H1 (cell line): Measurements from ENCODE around the gene CDK13. TPM values are rescaled to one million over a fixed set of nuclear protein-coding genes. Genes with fewer than 3 reads are reported as not detected.

Source experiments
- CTCF ChIA-PET: fragments of 300-600 bp; sonication (Branson Sonifier 250); formaldehyde crosslinking; loops from one replicate; lab custom pipeline; 2021; ENCODE audit not compliant: partially characterized antibody; lab: Charles Lee
- POLR2A ChIA-PET: fragments of 300-600 bp; sonication (Branson Sonifier 250); formaldehyde crosslinking; loops from one replicate; lab custom pipeline; 2021; ENCODE audit warnings: inconsistent platforms; ENCODE audit not compliant: partially characterized antibody; lab: Charles Lee
- DNase-seq, 2 experiments: peaks; one replicate each; pipeline versions ENCODE4 v3.0.0 to v3.0.0-alpha.2; 2010 to 2022; ENCODE audit warnings: low spot score in 2 of 2, low read depth in 1 of 2, mixed read lengths in 1 of 2
- FAIRE-seq: peaks from 2 replicates; lab custom pipeline; 2011; peaks lifted over from hg19 to GRCh38; lab: Jason Lieb, UNC
- H2AFZ ChIP-seq: 2 replicates; pipeline ENCODE4 v1.8.1; 2012; ENCODE audit warnings: low read length, inconsistent platforms
- H2AK5ac ChIP-seq: 2 replicates; pipeline ENCODE4 v1.6.1; 2013; ENCODE audit warnings: low read depth, low read length
- H2BK120ac ChIP-seq: replicated peaks from 2 replicates; pipeline ENCODE3; 2013; ENCODE audit warnings: low read depth, low read length, inconsistent platforms
- H2BK12ac ChIP-seq: 2 replicates; pipeline ENCODE4 v1.6.1; 2013; ENCODE audit warnings: low read depth, low read length
- H2BK15ac ChIP-seq: 2 replicates; pipeline ENCODE4 v1.6.1; 2013; ENCODE audit warnings: low read length
- H2BK20ac ChIP-seq: 2 replicates; pipeline ENCODE4 v1.6.1; 2013; ENCODE audit warnings: low read length
- H2BK5ac ChIP-seq: 2 replicates; pipeline ENCODE4 v1.6.1; 2013; ENCODE audit warnings: low read depth, low read length
- H3K14ac ChIP-seq: 2 replicates; pipeline ENCODE4 v1.6.1; 2013; ENCODE audit warnings: inconsistent platforms; ENCODE audit not compliant: insufficient read length
- H3K18ac ChIP-seq: 2 replicates; pipeline ENCODE4 v1.6.1; 2013; ENCODE audit warnings: low read length; ENCODE audit errors: extremely low read depth
- H3K23ac ChIP-seq: 2 replicates; pipeline ENCODE4 v1.6.1; 2013; ENCODE audit warnings: inconsistent platforms; ENCODE audit not compliant: insufficient read length
- H3K23me2 ChIP-seq: 2 replicates; pipeline ENCODE4 v1.6.1; 2013; ENCODE audit warnings: low read depth, low read length
- H3K27ac ChIP-seq: 2 replicates; pipeline ENCODE4 v1.6.1; 2011; ENCODE audit warnings: low read depth, low read length, inconsistent platforms
- H3K27me3 ChIP-seq, 4 experiments: replicated peaks in 1 of 4; 1 replicate in 1 of 4; 2 replicates in 3 of 4; pipeline versions ENCODE4 v1.6.1 to v1.8.1; 2011 to 2013; ENCODE audit warnings: low read length in 3 of 4, mild to moderate bottlenecking in 3 of 4, inconsistent platforms in 2 of 4, mixed read lengths in 2 of 4, moderate library complexity in 1 of 4; ENCODE audit not compliant: control insufficient read depth in 3 of 4, insufficient read depth in 3 of 4; ENCODE audit errors: extremely low read depth in 1 of 4
- H3K36me3 ChIP-seq, 4 experiments: 2 replicates each; pipeline versions ENCODE4 v1.6.1 to v1.8.1; 2011 to 2013; ENCODE audit warnings: mild to moderate bottlenecking in 4 of 4, low read length in 3 of 4, moderate library complexity in 2 of 4, control low read depth in 1 of 4, inconsistent platforms in 1 of 4; ENCODE audit not compliant: insufficient read depth in 4 of 4, control insufficient read depth in 2 of 4
- H3K4ac ChIP-seq: replicated peaks from 2 replicates; pipeline ENCODE3; 2013; ENCODE audit warnings: low read length, low read depth, mixed read lengths, inconsistent platforms; ENCODE audit not compliant: insufficient read length
- H3K4me1 ChIP-seq, 4 experiments: replicated peaks in 1 of 4; 1 replicate in 1 of 4; 2 replicates in 3 of 4; pipeline versions ENCODE4 v1.6.1 to v1.8.1; 2011 to 2013; ENCODE audit warnings: low read length in 3 of 4, inconsistent platforms in 2 of 4, mixed read lengths in 1 of 4; ENCODE audit not compliant: insufficient read depth in 4 of 4, control insufficient read depth in 3 of 4
- H3K4me2 ChIP-seq, 2 experiments: 2 replicates each; pipeline versions ENCODE4 v1.6.1 to v1.8.1; 2011 to 2013; ENCODE audit warnings: low read depth in 2 of 2, low read length in 2 of 2, control low read depth in 1 of 2, inconsistent platforms in 1 of 2, mild to moderate bottlenecking in 1 of 2; ENCODE audit not compliant: insufficient read depth in 1 of 2
- H3K4me3 ChIP-seq, 4 experiments: fragments of 200-600, 300-600 bp in 1 of 4; sonication (generic), shearing (Covaris generic), sonication (Bioruptor Twin) in 1 of 4; 2 replicates each; pipeline versions ENCODE4 v1.5.1 to v1.8.1; 2011 to 2016; ENCODE audit warnings: low read length in 4 of 4, low read depth in 3 of 4, control low read depth in 2 of 4, inconsistent platforms in 2 of 4, mild to moderate bottlenecking in 2 of 4, mixed read lengths in 1 of 4, moderate library complexity in 1 of 4; ENCODE audit not compliant: insufficient read depth in 2 of 4; ENCODE audit errors: extremely low read depth in 1 of 4
- H3K56ac ChIP-seq: replicated peaks from 2 replicates; pipeline ENCODE3; 2013; ENCODE audit warnings: low read depth, mild to moderate bottlenecking, mixed read lengths, low read length, inconsistent platforms; ENCODE audit not compliant: insufficient read length
- H3K79me1 ChIP-seq: 2 replicates; pipeline ENCODE4 v1.6.1; 2013; ENCODE audit warnings: low read depth, low read length, control low read depth
- H3K79me2 ChIP-seq, 2 experiments: 2 replicates each; pipeline versions ENCODE4 v1.6.1 to v1.8.1; 2012 to 2013; ENCODE audit warnings: low read length in 2 of 2, mild to moderate bottlenecking in 2 of 2, inconsistent platforms in 1 of 2; ENCODE audit not compliant: insufficient read depth in 2 of 2, control insufficient read depth in 1 of 2
- H3K9ac ChIP-seq, 4 experiments: replicated peaks in 1 of 4; 1 replicate in 1 of 4; 2 replicates in 3 of 4; pipeline versions ENCODE4 v1.6.1 to v1.8.1; 2011 to 2013; ENCODE audit warnings: low read depth in 3 of 4, low read length in 3 of 4, control low read depth in 2 of 4, mild to moderate bottlenecking in 2 of 4, moderate library complexity in 2 of 4, inconsistent platforms in 1 of 4; ENCODE audit errors: extremely low read depth in 1 of 4
- H3K9me3 ChIP-seq, 2 experiments: 2 replicates each; pipeline versions ENCODE4 v1.6.1 to v1.8.1; 2012 to 2013; ENCODE audit warnings: mild to moderate bottlenecking in 2 of 2, moderate library complexity in 2 of 2, control low read depth in 1 of 2, inconsistent platforms in 1 of 2, low read depth in 1 of 2, low read length in 1 of 2, mixed read lengths in 1 of 2; ENCODE audit not compliant: insufficient read depth in 2 of 2
- H4K20me1 ChIP-seq, 2 experiments: replicated peaks in 1 of 2; 2 replicates each; pipeline versions ENCODE3 to v1.8.1; 2011 to 2013; ENCODE audit warnings: inconsistent platforms in 2 of 2, low read length in 2 of 2, mild to moderate bottlenecking in 1 of 2; ENCODE audit not compliant: insufficient read depth in 2 of 2, control insufficient read depth in 1 of 2
- H4K5ac ChIP-seq: 2 replicates; pipeline ENCODE4 v1.6.1; 2013; ENCODE audit warnings: low read length, low read depth, mixed read lengths, inconsistent platforms; ENCODE audit not compliant: insufficient read length
- H4K8ac ChIP-seq: 2 replicates; pipeline ENCODE4 v1.8.0; 2013; ENCODE audit warnings: mild to moderate bottlenecking, moderate library complexity, low read length, inconsistent platforms; ENCODE audit not compliant: insufficient read depth; ENCODE audit errors: extremely low read depth
- H4K91ac ChIP-seq: replicated peaks from 2 replicates; pipeline ENCODE3; 2013; ENCODE audit warnings: low read length, mixed read lengths, inconsistent platforms; ENCODE audit not compliant: insufficient read length
- ASH2L ChIP-seq: fragments of 200-600, 300-600 bp; sonication (generic); IDR thresholded peaks from one replicate; pipeline ENCODE4 v1.7.1; 2017; ENCODE audit warnings: low read length
- CHD1 ChIP-seq: IDR thresholded peaks from 2 replicates; pipeline ENCODE4 v1.6.1; 2012; ENCODE audit warnings: low read depth, low read length, improper control_type of control experiment
- CREB1 ChIP-seq: IDR thresholded peaks from 2 replicates; pipeline ENCODE4 v1.6.1; 2012; ENCODE audit warnings: inconsistent platforms
- CTBP2 ChIP-seq: IDR thresholded peaks from 2 replicates; pipeline ENCODE4 v1.7.0; 2011; ENCODE audit warnings: borderline replicate concordance, mild to moderate bottlenecking, moderate library complexity, mixed read lengths, low read length; ENCODE audit not compliant: insufficient read depth, insufficient read length
- CTCF ChIP-seq, 3 experiments: IDR thresholded peaks; 1 replicate in 2 of 3; 2 replicates in 1 of 3; pipeline versions ENCODE4 v1.5.1 to v1.6.1; 2011; ENCODE audit warnings: low read length in 3 of 3, mild to moderate bottlenecking in 3 of 3, inconsistent platforms in 2 of 3, low read depth in 1 of 3, moderate library complexity in 1 of 3; ENCODE audit not compliant: insufficient read depth in 1 of 3; ENCODE audit errors: control extremely low read depth in 1 of 3
- NRF1 ChIP-seq: IDR thresholded peaks from 2 replicates; pipeline ENCODE4 v1.6.1; 2011; ENCODE audit warnings: mild to moderate bottlenecking, low read depth, low read length, improper control_type of control experiment
- SIX5 ChIP-seq: IDR thresholded peaks from 2 replicates; pipeline ENCODE4 v1.6.1; 2011; ENCODE audit warnings: mild to moderate bottlenecking, low read depth, low read length
- SP2 ChIP-seq: IDR thresholded peaks from 2 replicates; pipeline ENCODE4 v1.6.1; 2012; ENCODE audit warnings: mild to moderate bottlenecking, low read length, inconsistent platforms
- USF2 ChIP-seq: IDR thresholded peaks from 2 replicates; pipeline ENCODE4 v1.6.1; 2011; ENCODE audit warnings: low read length, improper control_type of control experiment
- YY1 ChIP-seq: IDR thresholded peaks from 2 replicates; pipeline ENCODE4 v1.6.1; 2011; ENCODE audit warnings: low read depth, mild to moderate bottlenecking, low read length
- ZNF274 ChIP-seq: IDR thresholded peaks from 2 replicates; pipeline ENCODE4 v1.7.0; 2012; ENCODE audit warnings: low read length, borderline replicate concordance; ENCODE audit errors: extremely low read depth
- WGBS, 2 experiments: shearing (Covaris generic) in 1 of 2; methylation state at CpG; one replicate each; pipeline versions ENCODE4 v1.1.6 to v1.1.7; 2013 to 2015; ENCODE audit warnings: low lambda C conversion rate in 2 of 2, mixed read lengths in 2 of 2, inconsistent platforms in 1 of 2, low coverage in 1 of 2, missing lambda C conversion rate in 1 of 2; ENCODE audit not compliant: insufficient replicate concordance in 2 of 2, insufficient coverage in 1 of 2, insufficient read length in 1 of 2; ENCODE audit errors: extremely low coverage in 1 of 2, missing lambda C conversion rate in 1 of 2; 5-methylcytosine and 5-hydroxymethylcytosine counted together
- polyA plus RNA-seq, 7 experiments: library from polyadenylated mRNA; depleted of rRNA in 3 of 7; stranded (reverse) in 5 of 7; unstranded in 2 of 7; fragments of >200 nt in 5 of 7; fragments of 200-250 nt in 2 of 7; gene quantifications; 1 replicate in 5 of 7; 2 replicates in 1 of 7; 4 replicates in 1 of 7; pipeline versions ENCODE4 v1.2.1 to v1.2.3, GENCODE V29; 2011 to 2013; ENCODE audit warnings: missing spikeins in 2 of 7, mixed read lengths in 2 of 7
- total RNA-seq: library from RNA; stranded (reverse); fragmentation: NEBNext Ultra II Directional; extraction: Animal tissue kit (Norgen Biotek cat#: 25700); gene quantifications from 2 replicates; pipeline ENCODE4 v1.2.1, GENCODE V29; 2021

CDK13 gene
- total and polyA plus RNA-seq, 2 of the 8 experiments (the other 6 are each of a cell fraction or from before 2014, with no cell fraction given): 22.6 to 49.5 TPM

GRCh38 chr7:39969431-39969830 lies 19.4 kb downstream of the CDK13 start:
- H2AFZ ChIP-seq: no peak overlapping the region
- no peak overlapping the region for H4K5ac ChIP-seq
- H3K4me1 ChIP-seq: peaks cover 0 to 2% (median 0%) of the 10 kb centered on the region in 4 experiments; a peak in 1 of 7 replicates
- H3K9ac ChIP-seq: no peak overlapping the region
- FAIRE-seq (no peak), DNase-seq (no peak)
- 53% methylated on average over 1 of the region's 1 CpG; no CpG with 5 or more reads in 1 of the 2 experiments for WGBS, 2 experiments
- no peaks in the 10 kb centered on the region for H3K9me3 ChIP-seq
- ChIA-PET CTCF (interaction anchor here (1.0 to 1.5 kb wide), 3 partner anchors 9 to 22 kb away, joined by 3 to 4 read pairs (median 4); no protein-coding TSS in a partner anchor), POLR2A (interaction anchor here (0.7 kb wide), 1 partner anchor 472 kb away, joined by 5 read pairs; no protein-coding TSS in a partner anchor)
- no peaks in the 10 kb centered on the region for H3K36me3 ChIP-seq
- H4K8ac ChIP-seq: no peak overlapping the region
- H3K4me3 ChIP-seq: no peak overlapping the region
- no peak overlapping the region for H2BK12ac ChIP-seq
- H2BK15ac ChIP-seq: no peak overlapping the region
- H3K27me3 ChIP-seq: no peaks in the 10 kb centered on the region
- H4K91ac ChIP-seq: no peak overlapping the region
- 0 out of 4 replicates have a peak overlapping the region, but pooled peaks of 1 of the 2 experiments have one; percentile 8 for H3K4me2 ChIP-seq
- no peaks in the 10 kb centered on the region; the same call in 1 of the 2 replicates for H3K79me1 ChIP-seq
- no peak overlapping the region for H3K27ac ChIP-seq
- H3K23me2 ChIP-seq: no peaks in the 10 kb centered on the region
- no peak overlapping the region for H2BK20ac ChIP-seq
- H2AK5ac ChIP-seq: no peak overlapping the region
- H4K20me1 ChIP-seq: no peaks in the 10 kb centered on the region
- H2BK120ac ChIP-seq: no peak overlapping the region
- peaks cover 13 to 87% of the 10 kb centered on the region in 2 experiments for H3K79me2 ChIP-seq
- no peak overlapping the region for H3K56ac ChIP-seq
- no peak overlapping the region for H3K14ac ChIP-seq
- H3K18ac ChIP-seq: no peak overlapping the region
- H3K23ac ChIP-seq: peak overlapping the region; percentile 15
- no peak overlapping the region for H2BK5ac ChIP-seq
- no peak overlapping the region for H3K4ac ChIP-seq
- no peak for TF ChIP-seq CTCF (IDR thresholded peaks at IDR 0.05; ENCODE audit: control extremely low read depth in 1 of 3, insufficient read depth in 1 of 3, low read depth in 1 of 3, low read length in 3 of 3)
- TF ChIP-seq USF2: no peak
- TF ChIP-seq ASH2L: no peak
- TF ChIP-seq SIX5: no peak
- TF ChIP-seq CTBP2: no peak
- no peak for TF ChIP-seq YY1
- TF ChIP-seq SP2: no peak
- TF ChIP-seq NRF1: no peak
- no peak for TF ChIP-seq ZNF274
- TF ChIP-seq CHD1: no peak
- no peak for TF ChIP-seq CREB1
